IMR-90 (cell line): Measurements from ENCODE around the gene KAT6B. TPM values are rescaled to one million over a fixed set of nuclear protein-coding genes. Genes with fewer than 3 reads are reported as not detected.

Experiments
- ATAC-seq: fragments of 200-7000 bp; cut with Tn5 transposase; 2 replicates; pipeline ENCODE4 v1.9.1; 2020; ENCODE audit warnings: low read depth, mild to moderate bottlenecking, moderate library complexity
- BruUV-seq: library from RNA; stranded (reverse); fragments of 400-500 nt; replicated peaks from 2 replicates; lab custom pipeline; 2021; lab: Mats Ljungman, UMichigan
- CTCF ChIA-PET: fragments of 300-600 bp; formaldehyde crosslinking; extraction: SDS; loops from one replicate; lab custom pipeline; 2021; ENCODE audit warnings: antibody characterized with exemption; lab: Yijun Ruan, JAX
- POLR2A ChIA-PET: fragments of 300-600 bp; sonication (Branson Sonifier 250); formaldehyde crosslinking; loops from one replicate; lab custom pipeline; 2022; ENCODE audit warnings: antibody characterized with exemption; ENCODE audit not compliant: unreplicated experiment; lab: Charles Lee
- DNase-seq: peaks from one replicate; pipeline ENCODE4 v3.0.0; 2013
- H2AFZ ChIP-seq: replicated peaks from 2 replicates; pipeline ENCODE3; 2013; ENCODE audit warnings: low read length, mild to moderate bottlenecking; ENCODE audit not compliant: poor library complexity
- H2AK5ac ChIP-seq: 2 replicates; pipeline ENCODE4 v1.6.1; 2013; ENCODE audit warnings: low read depth, low read length, inconsistent platforms
- H2AK9ac ChIP-seq: replicated peaks from 2 replicates; pipeline ENCODE3; 2013; ENCODE audit warnings: mild to moderate bottlenecking, low read depth, low read length, moderate library complexity; ENCODE audit not compliant: poor library complexity
- H2BK120ac ChIP-seq: 2 replicates; pipeline ENCODE4 v1.6.1; 2013; ENCODE audit warnings: low read depth, low read length, inconsistent platforms
- H2BK15ac ChIP-seq: 3 replicates; pipeline ENCODE4 v1.6.1; 2013; ENCODE audit warnings: low read depth, low read length, inconsistent platforms
- H2BK20ac ChIP-seq: 2 replicates; pipeline ENCODE4 v1.6.1; 2013; ENCODE audit warnings: low read depth, mild to moderate bottlenecking, inconsistent platforms, low read length, moderate library complexity
- H2BK5ac ChIP-seq: 2 replicates; pipeline ENCODE4 v1.6.1; 2013; ENCODE audit warnings: mild to moderate bottlenecking, low read depth, low read length, inconsistent platforms; ENCODE audit not compliant: poor library complexity, severe bottlenecking
- H3K14ac ChIP-seq: replicated peaks from 2 replicates; pipeline ENCODE4 v1.6.1; 2013; ENCODE audit warnings: low read depth, low read length, inconsistent platforms
- H3K18ac ChIP-seq: 2 replicates; pipeline ENCODE4 v1.6.1; 2013; ENCODE audit warnings: low read depth, low read length, control low read depth
- H3K23ac ChIP-seq: 2 replicates; pipeline ENCODE4 v1.6.1; 2013; ENCODE audit warnings: low read depth, low read length, inconsistent platforms
- H3K27ac ChIP-seq: 2 replicates; pipeline ENCODE4 v1.5.1; 2013; ENCODE audit warnings: mild to moderate bottlenecking, control low read depth, low read length; ENCODE audit not compliant: insufficient read depth
- H3K27me3 ChIP-seq: 2 replicates; pipeline ENCODE4 v1.6.1; 2013; ENCODE audit warnings: low read length; ENCODE audit not compliant: control insufficient read depth, insufficient read depth
- H3K36me3 ChIP-seq: 2 replicates; pipeline ENCODE4 v1.6.1; 2013; ENCODE audit warnings: low read length, mixed read lengths; ENCODE audit not compliant: control insufficient read depth, insufficient read depth
- H3K4ac ChIP-seq: 2 replicates; pipeline ENCODE4 v1.6.1; 2013; ENCODE audit warnings: low read depth, low read length, inconsistent platforms
- H3K4me1 ChIP-seq: 2 replicates; pipeline ENCODE4 v1.6.1; 2013; ENCODE audit warnings: low read length, mixed read lengths; ENCODE audit not compliant: control insufficient read depth, insufficient read depth
- H3K4me2 ChIP-seq: 2 replicates; pipeline ENCODE4 v1.6.1; 2013; ENCODE audit warnings: low read depth, mild to moderate bottlenecking, control low read depth, low read length, moderate library complexity
- H3K4me3 ChIP-seq: 2 replicates; pipeline ENCODE4 v1.5.1; 2013; ENCODE audit warnings: low read depth, mild to moderate bottlenecking, control low read depth, low read length, moderate library complexity; ENCODE audit not compliant: insufficient read depth
- H3K56ac ChIP-seq: 2 replicates; pipeline ENCODE4 v1.6.1; 2013; ENCODE audit warnings: low read length, inconsistent platforms; ENCODE audit not compliant: insufficient read depth; ENCODE audit errors: extremely low read depth
- H3K79me1 ChIP-seq, 2 experiments: 2 replicates each; pipeline ENCODE4 v1.6.1; 2013; ENCODE audit warnings: low read length in 2 of 2, inconsistent platforms in 1 of 2, low read depth in 1 of 2
- H3K9ac ChIP-seq: 2 replicates; pipeline ENCODE4 v1.6.1; 2013; ENCODE audit warnings: low read depth, low read length, control low read depth
- H3K9me1 ChIP-seq: 2 replicates; pipeline ENCODE4 v1.6.1; 2013; ENCODE audit warnings: low read length, inconsistent platforms; ENCODE audit not compliant: insufficient read depth
- H3K9me3 ChIP-seq: 2 replicates; pipeline ENCODE4 v1.6.1; 2013; ENCODE audit warnings: low read length; ENCODE audit not compliant: control insufficient read depth, insufficient read depth
- H4K20me1 ChIP-seq: 2 replicates; pipeline ENCODE4 v1.6.1; 2013; ENCODE audit warnings: low read length, inconsistent platforms; ENCODE audit not compliant: insufficient read depth
- H4K5ac ChIP-seq: 2 replicates; pipeline ENCODE4 v1.6.1; 2013; ENCODE audit warnings: mild to moderate bottlenecking, low read depth, low read length, control low read depth
- H4K8ac ChIP-seq, 2 experiments: 2 replicates each; pipeline ENCODE4 v1.6.1; 2013; ENCODE audit warnings: low read depth in 2 of 2, low read length in 2 of 2, control low read depth in 1 of 2, inconsistent platforms in 1 of 2
- H4K91ac ChIP-seq: 2 replicates; pipeline ENCODE4 v1.6.1; 2013; ENCODE audit warnings: low read depth, low read length, inconsistent platforms; ENCODE audit not compliant: insufficient read depth
- BHLHE40 ChIP-seq: fragments of 150-350 bp; IDR thresholded peaks from 2 replicates; pipeline ENCODE4 v1.6.1; 2016; ENCODE audit warnings: mild to moderate bottlenecking, low read depth, low read length
- CEBPB ChIP-seq: IDR thresholded peaks from 2 replicates; pipeline ENCODE4 v1.6.1; 2012; ENCODE audit warnings: low read depth, low read length, improper control_type of control experiment
- CHD1 ChIP-seq: IDR thresholded peaks from 2 replicates; pipeline ENCODE4 v1.6.1; 2012; ENCODE audit warnings: low read depth, low read length, improper control_type of control experiment
- CTCF ChIP-seq: conservative IDR thresholded peaks from 2 replicates; pipeline ENCODE4 v1.5.1; 2012; ENCODE audit warnings: mild to moderate bottlenecking, low read depth, low read length, improper control_type of control experiment
- ELK1 ChIP-seq: fragments of 150-350 bp; IDR thresholded peaks from 2 replicates; pipeline ENCODE4 v1.6.1; 2016; ENCODE audit warnings: low read depth, mild to moderate bottlenecking, low read length, moderate library complexity, borderline replicate concordance
- MAFK ChIP-seq: IDR thresholded peaks from 2 replicates; pipeline ENCODE4 v1.6.1; 2012; ENCODE audit warnings: low read depth, low read length, improper control_type of control experiment
- MAZ ChIP-seq: IDR thresholded peaks from 2 replicates; pipeline ENCODE4 v1.6.1; 2012; ENCODE audit warnings: low read depth, mild to moderate bottlenecking, low read length, improper control_type of control experiment, moderate library complexity, borderline replicate concordance
- MXI1 ChIP-seq: IDR thresholded peaks from 2 replicates; pipeline ENCODE4 v1.6.1; 2012; ENCODE audit warnings: low read depth, mild to moderate bottlenecking, low read length, moderate library complexity, borderline replicate concordance
- NFE2L2 ChIP-seq: fragments of 150-350 bp; IDR thresholded peaks from 2 replicates; pipeline ENCODE4 v1.6.1; 2016; ENCODE audit warnings: low read depth, mild to moderate bottlenecking, low read length
- POLR2A ChIP-seq: IDR thresholded peaks from 2 replicates; pipeline ENCODE4 v1.6.1; 2012; ENCODE audit warnings: mild to moderate bottlenecking, low read depth, low read length
- RAD21 ChIP-seq: IDR thresholded peaks from 2 replicates; pipeline ENCODE4 v1.6.1; 2012; ENCODE audit warnings: low read length, improper control_type of control experiment
- RCOR1 ChIP-seq: IDR thresholded peaks from 2 replicates; pipeline ENCODE4 v1.6.1; 2012; ENCODE audit warnings: mild to moderate bottlenecking, low read length, improper control_type of control experiment; ENCODE audit not compliant: insufficient replicate concordance
- RFX5 ChIP-seq: IDR thresholded peaks from 2 replicates; pipeline ENCODE4 v1.8.0; 2012; ENCODE audit warnings: low read depth, mild to moderate bottlenecking, low read length, moderate library complexity
- SMC3 ChIP-seq: fragments of 150-350 bp; IDR thresholded peaks from 2 replicates; pipeline ENCODE4 v1.6.1; 2016; ENCODE audit warnings: low read depth, mild to moderate bottlenecking, antibody characterized with exemption, low read length, moderate library complexity
- USF2 ChIP-seq: fragments of 150-350 bp; IDR thresholded peaks from 2 replicates; pipeline ENCODE4 v1.6.1; 2017; ENCODE audit warnings: mild to moderate bottlenecking, antibody characterized with exemption, low read length, low read depth
- WGBS, 2 experiments: methylation state at CpG; one replicate each; pipeline versions ENCODE4 v1.1.5 to v1.1.7; 2013; ENCODE audit warnings: missing lambda C conversion rate in 2 of 2; ENCODE audit not compliant: insufficient read length in 1 of 2; ENCODE audit errors: extremely low coverage in 2 of 2; 5-methylcytosine and 5-hydroxymethylcytosine counted together
- dilution Hi-C: fragments of 300-500 bp; cut with HindIII; formaldehyde crosslinking; loops from one replicate; pipeline ENCODE4 v1.14.3; 2018; ENCODE audit warnings: low sequenced_read_pairs; ENCODE audit not compliant: unreplicated experiment
- in situ Hi-C: fragments of 300-500 bp; cut with MboI; formaldehyde crosslinking; loops from 3 replicates; pipeline ENCODE4 v1.14.3; 2019; ENCODE audit warnings: low sequenced_read_pairs, inconsistent platforms, mixed read lengths
- intact Hi-C: fragments of 100-400 bp; cut with micrococcal nuclease; formaldehyde crosslinking; loops from 2 replicates; pipeline ENCODE4 v1.10.0; 2022
- polyA plus RNA-seq, 3 experiments: library from polyadenylated mRNA; depleted of rRNA; stranded (reverse); fragments of >200 nt; gene quantifications; 2 replicates each; pipeline ENCODE4 v1.2.3, GENCODE V29; 2012; ENCODE audit warnings: low replicate concordance in 1 of 3
- total RNA-seq: library from RNA; depleted of rRNA; stranded (reverse); fragments of >200 nt; gene quantifications from 2 replicates; pipeline ENCODE4 v1.2.3, GENCODE V29; 2012

KAT6B gene
- total and polyA plus RNA-seq, 2 of the 4 experiments (the other 2 are of a cell fraction), result 8.8 to 28.1 TPM

GRCh38 chr10:74810087-74810486, 16.3 kb upstream of the KAT6B start:
- H3K79me1 ChIP-seq, result no peaks in the 10 kb centered on the region
- dilution Hi-C loops, result no loop called here
- TF ChIP-seq RCOR1, result no peak
- no peak for TF ChIP-seq CHD1
- TF ChIP-seq RAD21, result no peak
- TF ChIP-seq MXI1, result no peak
- TF ChIP-seq RFX5, result no peak
- no peak for TF ChIP-seq POLR2A
- TF ChIP-seq MAFK, result no peak
- TF ChIP-seq SMC3, result no peak
- TF ChIP-seq ELK1, result no peak
- no peak for TF ChIP-seq MAZ
- no peak for TF ChIP-seq CEBPB
- TF ChIP-seq BHLHE40, result no peak
- no peak for TF ChIP-seq USF2
- TF ChIP-seq NFE2L2, result no peak
- TF ChIP-seq CTCF, result no peak
- H3K9me3 ChIP-seq, result peaks cover 5% of the 10 kb centered on the region
- WGBS, 2 experiments, result no CpG with 5 or more reads among the region's 2 CpGs
- no peak overlapping the region; the same call in 1 of the 2 replicates for H3K14ac ChIP-seq
- H2BK20ac ChIP-seq, result no peak overlapping the region
- no peak for DNase-seq
- H2BK15ac ChIP-seq, result no peak overlapping the region
- ATAC-seq, result no peak
- no peak overlapping the region for H3K4ac ChIP-seq
- H4K91ac ChIP-seq, result no peak overlapping the region
- H3K27ac ChIP-seq, result no peak overlapping the region
- H2AK5ac ChIP-seq, result no peak overlapping the region
- H2BK120ac ChIP-seq, result no peak overlapping the region
- H3K4me3 ChIP-seq, result no peak overlapping the region
- no peak overlapping the region for H3K4me2 ChIP-seq
- ChIA-PET POLR2A (no interaction called here), CTCF (interaction anchor here (0.6 kb wide), 1 partner anchor 29 kb away, joined by 3 read pairs; no protein-coding TSS in a partner anchor)
- H4K8ac ChIP-seq, result no peak overlapping the region
- H2AK9ac ChIP-seq, result no peak overlapping the region
- H3K4me1 ChIP-seq, result no peaks in the 10 kb centered on the region
- in situ Hi-C loops, result no loop called here
- no peak overlapping the region for H2AFZ ChIP-seq
- intact Hi-C loops, result no loop called here
- no peaks in the 10 kb centered on the region for H4K20me1 ChIP-seq
- no peak overlapping the region for H2BK5ac ChIP-seq
- no peak overlapping the region for H3K9ac ChIP-seq
- H3K27me3 ChIP-seq, result no peaks in the 10 kb centered on the region
- no peaks in the 10 kb centered on the region for H3K36me3 ChIP-seq
- H4K5ac ChIP-seq, result no peak overlapping the region
- H3K9me1 ChIP-seq, result no peaks in the 10 kb centered on the region
- BruUV-seq, result no TSS peak
- H3K18ac ChIP-seq, result no peak overlapping the region
- no peak overlapping the region for H3K56ac ChIP-seq
- H3K23ac ChIP-seq, result no peak overlapping the region
